Activated naive CD4-positive, alpha-beta T cell treated with anti-CD3 and anti-CD28 coated beads, Interleukin-2, amount 50 U/mL, for 24 hours (primary cell): ENCODE measurements around the gene PYGM.
"Not testable (repeated sequence)": the region's sequence is repeated elsewhere in the genome, so short reads cannot be mapped to it uniquely, and the experiment has no call there.

Experiments used
- H3K27ac Mint-ChIP-seq: one replicate; pipeline ENCODE4 v1.8.0; 2021; ENCODE audit warnings: mild to moderate bottlenecking, mixed read lengths
- H3K27me3 Mint-ChIP-seq: one replicate; pipeline ENCODE4 v1.8.0; 2021; ENCODE audit warnings: mixed read lengths
- H3K36me3 Mint-ChIP-seq: one replicate; pipeline ENCODE4 v1.8.0; 2021; ENCODE audit warnings: mixed read lengths
- H3K4me1 Mint-ChIP-seq: one replicate; pipeline ENCODE4 v1.8.0; 2021; ENCODE audit warnings: mixed read lengths
- H3K4me3 Mint-ChIP-seq: one replicate; pipeline ENCODE4 v1.8.0; 2021; ENCODE audit warnings: mild to moderate bottlenecking, mixed read lengths
- H3K9me3 Mint-ChIP-seq: one replicate; pipeline ENCODE4 v1.8.0; 2021; ENCODE audit warnings: mixed read lengths

PYGM gene

DNA sequence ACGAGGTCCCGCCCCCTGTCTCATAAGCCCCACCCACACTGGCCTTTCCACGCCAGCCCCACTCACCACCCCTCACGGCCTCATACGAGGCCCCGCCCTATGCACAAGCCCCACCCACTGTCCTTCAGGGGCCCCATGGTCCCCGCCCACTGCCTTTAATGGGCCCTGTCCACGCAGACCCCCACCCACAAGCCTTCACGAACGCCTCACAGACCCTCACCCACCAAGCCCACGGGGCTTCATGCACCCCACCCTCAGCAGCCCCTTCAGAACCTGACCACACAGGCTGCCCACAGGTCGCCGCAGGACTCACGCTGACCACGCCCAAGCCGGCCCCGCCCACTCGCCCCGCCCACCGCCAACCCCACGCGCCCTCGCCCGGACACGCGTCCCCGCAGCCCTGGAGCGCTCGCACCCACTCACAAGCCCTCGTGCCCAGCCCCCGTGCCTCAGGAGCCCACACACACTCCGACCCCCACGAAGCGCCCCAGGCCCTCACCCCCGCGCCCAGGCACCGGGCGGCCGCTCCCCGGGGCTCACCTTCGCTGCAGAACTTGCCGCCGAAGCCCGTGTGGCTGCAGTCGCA, 47.3 kb downstream of the PYGM start:
- H3K9me3 Mint-ChIP-seq, result no peaks in the 10 kb centered on the region
- peaks cover 51% of the 10 kb centered on the region for H3K27me3 Mint-ChIP-seq
- H3K4me3 Mint-ChIP-seq, result peak overlapping the region; percentile 26
- peaks cover 16% of the 10 kb centered on the region for H3K4me1 Mint-ChIP-seq
- peaks cover 2% of the 10 kb centered on the region for H3K36me3 Mint-ChIP-seq
- peak overlapping the region; percentile 32 for H3K27ac Mint-ChIP-seq

DNA sequence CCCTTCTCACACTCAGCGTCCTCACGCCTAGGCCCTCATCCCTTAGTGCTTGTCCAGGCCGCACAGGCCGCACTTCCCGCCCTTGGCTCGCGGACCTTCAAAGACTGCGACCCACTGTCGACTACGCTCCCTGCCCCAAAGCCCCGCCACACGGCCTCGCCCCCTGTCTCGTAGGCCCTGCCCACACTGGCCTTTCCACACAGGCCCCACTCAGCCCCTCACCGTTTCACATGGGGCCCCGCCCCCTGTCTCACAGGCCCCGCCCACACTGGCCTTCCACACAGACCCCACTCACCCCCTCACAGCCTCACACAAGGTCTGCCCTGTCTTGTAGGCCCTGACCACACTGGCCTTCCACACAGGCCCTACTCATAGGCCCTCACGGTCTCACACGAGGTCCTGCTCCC, 47.8 kb downstream of the PYGM start:
- H3K27ac Mint-ChIP-seq, result peak overlapping the region; percentile 81
- peaks cover 2% of the 10 kb centered on the region for H3K36me3 Mint-ChIP-seq
- peaks cover 16% of the 10 kb centered on the region for H3K4me1 Mint-ChIP-seq

DNA sequence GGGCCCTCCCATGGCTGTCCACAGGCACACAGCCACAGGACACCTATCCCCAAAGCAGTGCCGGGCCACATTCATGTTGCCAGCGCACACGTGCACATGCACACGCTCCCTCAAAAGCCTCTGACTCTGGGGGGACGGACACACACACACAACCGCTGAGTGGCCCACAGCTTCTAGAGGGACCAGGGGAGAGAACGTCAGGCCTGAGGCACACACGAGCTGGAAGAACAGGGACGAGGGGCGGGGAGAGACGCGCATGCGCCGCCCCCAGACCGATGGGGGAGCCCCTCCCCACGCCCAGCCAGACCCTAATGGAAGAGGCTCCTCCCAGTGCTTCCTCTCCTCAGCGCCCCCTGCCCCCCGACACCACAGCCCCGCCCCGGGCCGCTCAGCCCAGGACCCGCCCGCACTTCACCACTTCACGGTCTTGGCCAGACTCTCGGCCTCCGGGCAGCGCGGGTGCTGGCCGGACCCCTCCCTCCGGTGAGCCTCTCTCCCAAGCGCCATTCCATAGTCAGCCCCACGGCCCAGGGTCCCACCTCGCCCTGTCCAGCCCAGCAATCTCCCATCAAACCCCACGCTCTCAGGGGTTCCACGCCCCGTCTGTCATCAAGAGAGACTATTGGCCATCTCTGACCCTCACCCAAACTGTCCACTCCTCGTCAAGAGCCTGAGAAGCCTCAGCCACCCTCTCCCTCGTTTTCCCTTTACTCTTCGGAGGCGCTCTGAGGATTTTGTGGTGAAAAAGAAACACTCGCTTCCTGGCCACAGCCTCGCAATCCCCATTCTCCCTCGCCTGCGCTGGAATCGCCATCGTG, 48.4 kb downstream of the PYGM start:
- Mint-ChIP-seq H3K9me3 (no peaks in the 10 kb centered on the region), H3K36me3 (peaks cover 2% of the 10 kb centered on the region), H3K27ac (peak overlapping the region; percentile 81), H3K4me1 (peaks cover 16% of the 10 kb centered on the region), H3K4me3 (peak overlapping the region; percentile 26), H3K27me3 (peaks cover 45% of the 10 kb centered on the region)

More for the DNA sequence above, 47.8 kb downstream of the PYGM start:
- peak overlapping the region; percentile 26 for H3K4me3 Mint-ChIP-seq
- no peaks in the 10 kb centered on the region for H3K9me3 Mint-ChIP-seq
- peaks cover 46% of the 10 kb centered on the region for H3K27me3 Mint-ChIP-seq

GRCh38 chr11:64710418-64711137, 49.2 kb downstream of the PYGM start:
- peaks cover 43% of the 10 kb centered on the region for H3K27me3 Mint-ChIP-seq
- H3K4me1 Mint-ChIP-seq, result peaks cover 16% of the 10 kb centered on the region
- peaks cover 2% of the 10 kb centered on the region for H3K36me3 Mint-ChIP-seq
- H3K9me3 Mint-ChIP-seq, result no peaks in the 10 kb centered on the region
- no peak overlapping the region for H3K4me3 Mint-ChIP-seq
- H3K27ac Mint-ChIP-seq, result peak overlapping the region; percentile 7

- Mint-ChIP-seq H3K4me3 (no peak overlapping the region), H3K36me3 (peaks cover 2% of the 10 kb centered on the region), H3K9me3 (no peaks in the 10 kb centered on the region), H3K4me1 (no peaks in the 10 kb centered on the region), H3K27me3 (peaks cover 18% of the 10 kb centered on the region), H3K27ac (no peak overlapping the region)
Observed at GRCh38 chr11:64705501-64705900, 54.3 kb downstream of the PYGM start.

- Mint-ChIP-seq H3K27me3 (peaks cover 6% of the 10 kb centered on the region), H3K36me3 (no peaks in the 10 kb centered on the region), H3K27ac (no peak overlapping the region), H3K4me3 (no peak overlapping the region), H3K4me1 (no peaks in the 10 kb centered on the region), H3K9me3 (no peaks in the 10 kb centered on the region)
Observed at GRCh38 chr11:64703048-64703447, 56.7 kb downstream of the PYGM start.

- H3K9me3 Mint-ChIP-seq, H3K4me1 Mint-ChIP-seq, H3K27ac Mint-ChIP-seq, H3K36me3 Mint-ChIP-seq, H3K27me3 Mint-ChIP-seq, H3K4me3 Mint-ChIP-seq: not testable (repeated sequence)
Observed at GRCh38 chr11:64701956-64702355, 57.8 kb downstream of the PYGM start.

DNA sequence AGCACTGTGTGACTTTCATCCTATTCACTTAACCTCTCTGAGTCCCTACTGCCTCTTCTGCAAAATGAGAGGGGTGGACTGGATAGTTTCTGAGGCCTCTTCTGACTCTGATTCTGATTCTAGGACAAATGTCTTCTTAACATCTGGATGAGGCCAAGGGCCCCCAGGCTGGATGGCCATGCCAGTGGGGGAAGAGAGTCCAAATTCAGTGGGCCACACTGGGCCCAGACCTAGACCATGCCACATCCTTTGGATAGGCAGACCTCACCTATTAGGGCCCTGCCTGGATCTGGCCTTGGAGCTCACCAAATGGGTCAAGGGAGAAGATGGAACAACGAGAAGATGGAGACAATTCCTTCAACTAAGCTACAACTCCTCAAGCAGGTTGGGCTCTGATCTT, 61.3 kb downstream of the PYGM start:
- Mint-ChIP-seq H3K27ac (no peak overlapping the region), H3K36me3 (no peaks in the 10 kb centered on the region), H3K27me3 (peaks cover 5% of the 10 kb centered on the region), H3K4me1 (peaks cover under 1% of the 10 kb centered on the region), H3K9me3 (no peaks in the 10 kb centered on the region), H3K4me3 (no peak overlapping the region)

DNA sequence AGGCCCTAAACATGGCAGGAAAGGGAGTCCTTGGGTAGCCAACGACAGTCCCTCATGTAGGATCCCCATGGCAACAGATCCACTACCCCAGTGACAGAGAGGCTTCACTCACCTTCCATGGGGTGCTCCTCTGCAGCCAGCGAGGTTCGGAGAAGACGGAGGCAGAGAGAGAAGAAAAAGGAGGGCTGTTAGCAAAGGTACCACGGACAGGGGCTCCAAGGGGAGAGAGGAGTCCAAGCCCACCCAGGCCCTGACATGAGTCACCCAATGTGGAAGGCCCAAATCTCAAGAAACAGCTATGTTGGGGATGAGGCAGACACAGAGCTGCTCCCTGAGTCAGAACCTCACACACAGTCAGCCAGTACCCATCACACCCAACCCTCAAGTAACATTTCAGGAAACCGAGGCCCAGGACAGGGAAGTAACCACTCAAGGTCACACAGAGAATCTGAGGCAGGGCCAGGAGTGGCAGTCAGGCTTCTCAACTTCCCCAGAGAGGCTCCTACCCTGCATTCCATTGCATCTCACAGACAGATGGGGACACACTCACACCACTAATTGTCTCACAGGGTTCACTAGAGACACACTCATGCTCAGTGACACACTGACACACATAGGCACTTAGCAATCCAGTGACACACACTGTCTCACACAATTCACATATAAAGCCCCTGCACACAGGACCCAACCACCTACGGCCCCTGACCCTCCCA, 62.0 kb downstream of the PYGM start:
- H3K27ac Mint-ChIP-seq, result no peak overlapping the region
- no peaks in the 10 kb centered on the region for H3K36me3 Mint-ChIP-seq
- H3K4me3 Mint-ChIP-seq, result no peak overlapping the region
- peaks cover 7% of the 10 kb centered on the region for H3K4me1 Mint-ChIP-seq
- no peaks in the 10 kb centered on the region for H3K9me3 Mint-ChIP-seq
- peaks cover 7% of the 10 kb centered on the region for H3K27me3 Mint-ChIP-seq
